SU-DHL-6 (cell line): ENCODE results near the gene BHLHE23.

Experiments used
- EZH2phosphoT487 ChIP-seq: fragments of 200-600 bp; sonication (generic), shearing (Covaris generic); conservative IDR thresholded peaks from 2 replicates; pipeline ENCODE4 v1.6.1; 2018; ENCODE audit warnings: mild to moderate bottlenecking, antibody characterized with exemption, low read length, moderate library complexity, mixed read lengths
- TF ChIP-seq, protein P1 (sequence below): fragments of 200-600 bp; sonication (generic); IDR thresholded peaks from one replicate; pipeline ENCODE4 v1.5.1; 2017; ENCODE audit warnings: antibody characterized with exemption, mild to moderate bottlenecking, low read length, moderate library complexity; ENCODE audit not compliant: insufficient read depth, poor library complexity, severe bottlenecking

DNA sequence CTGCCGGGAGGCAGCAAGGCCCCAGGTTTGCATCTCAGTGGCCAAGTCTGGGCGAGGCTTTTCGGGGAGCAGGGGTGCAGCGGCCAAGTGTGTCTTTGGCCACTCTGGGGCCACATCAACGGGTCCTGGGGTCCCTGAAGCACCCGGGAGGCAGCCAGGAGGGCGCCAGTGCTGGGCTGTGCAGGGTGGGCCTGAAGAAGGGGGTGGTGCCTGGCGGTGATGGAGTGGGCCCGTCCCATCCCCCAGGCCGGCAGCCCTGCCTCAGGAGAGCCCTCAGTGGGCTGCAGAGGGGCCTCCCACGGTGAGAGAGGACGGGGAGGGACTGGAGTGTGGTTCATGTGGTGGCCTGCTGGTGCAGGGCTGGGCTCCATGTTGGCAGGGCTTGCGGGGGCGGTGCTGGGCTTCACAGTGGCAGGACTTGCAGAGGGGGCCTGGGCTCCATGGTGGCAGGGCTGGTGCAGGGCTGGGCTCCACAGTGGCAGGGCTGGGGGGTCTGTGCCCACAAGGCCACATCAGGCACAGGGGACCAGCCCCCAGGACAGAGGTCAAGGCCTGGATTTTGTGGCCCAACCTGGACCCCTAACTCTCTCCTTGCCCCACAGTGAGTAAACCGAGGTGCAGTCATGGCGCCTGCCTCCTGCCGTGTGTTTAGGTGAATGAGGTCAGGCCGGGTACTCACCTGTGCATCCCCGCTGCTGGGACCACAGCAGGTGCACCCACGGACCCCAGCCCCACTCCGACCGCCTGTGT lies 10.5 kb upstream of the BHLHE23 start:
- TF ChIP-seq, protein P1, sequence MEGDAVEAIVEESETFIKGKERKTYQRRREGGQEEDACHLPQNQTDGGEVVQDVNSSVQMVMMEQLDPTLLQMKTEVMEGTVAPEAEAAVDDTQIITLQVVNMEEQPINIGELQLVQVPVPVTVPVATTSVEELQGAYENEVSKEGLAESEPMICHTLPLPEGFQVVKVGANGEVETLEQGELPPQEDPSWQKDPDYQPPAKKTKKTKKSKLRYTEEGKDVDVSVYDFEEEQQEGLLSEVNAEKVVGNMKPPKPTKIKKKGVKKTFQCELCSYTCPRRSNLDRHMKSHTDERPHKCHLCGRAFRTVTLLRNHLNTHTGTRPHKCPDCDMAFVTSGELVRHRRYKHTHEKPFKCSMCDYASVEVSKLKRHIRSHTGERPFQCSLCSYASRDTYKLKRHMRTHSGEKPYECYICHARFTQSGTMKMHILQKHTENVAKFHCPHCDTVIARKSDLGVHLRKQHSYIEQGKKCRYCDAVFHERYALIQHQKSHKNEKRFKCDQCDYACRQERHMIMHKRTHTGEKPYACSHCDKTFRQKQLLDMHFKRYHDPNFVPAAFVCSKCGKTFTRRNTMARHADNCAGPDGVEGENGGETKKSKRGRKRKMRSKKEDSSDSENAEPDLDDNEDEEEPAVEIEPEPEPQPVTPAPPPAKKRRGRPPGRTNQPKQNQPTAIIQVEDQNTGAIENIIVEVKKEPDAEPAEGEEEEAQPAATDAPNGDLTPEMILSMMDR: no peak
- TF ChIP-seq EZH2phosphoT487: no peak
